Prostate gland (tissue), 2 donors: ENCODE data around the gene HNRNPC. TPM values are rescaled to one million over a fixed set of nuclear protein-coding genes. Genes with fewer than 3 reads are reported as not detected.

Experiments used
- DNase-seq: peaks from one replicate; pipeline ENCODE4 v3.0.0-alpha.2; 2019; ENCODE audit warnings: low spot score
- H3K27ac ChIP-seq, 2 donors: fragments of 200-600 bp; sonication (generic); 2 replicates each; pipeline ENCODE4 v1.5.1; 2017 to 2019
- H3K27me3 ChIP-seq: fragments of 200-600 bp; sonication (generic); replicated peaks from 2 replicates; pipeline ENCODE4 v1.5.1; 2019; ENCODE audit not compliant: insufficient read depth
- H3K36me3 ChIP-seq, 2 donors: fragments of 200-600 bp; sonication (generic); 1 replicate in 1 of 2; 2 replicates in 1 of 2; pipeline versions ENCODE4 v1.5.1 to v1.8.1; 2017 to 2019
- H3K4me1 ChIP-seq: fragments of 200-600 bp; sonication (generic); replicated peaks from 2 replicates; pipeline ENCODE4 v1.5.1; 2019
- H3K4me3 ChIP-seq, 2 donors: fragments of 200-600 bp; sonication (generic); 2 replicates each; pipeline ENCODE4 v1.5.1; 2017 to 2019
- H3K9me3 ChIP-seq: fragments of 200-600 bp; sonication (generic); 2 replicates; pipeline ENCODE4 v1.5.1; 2017
- POLR2A ChIP-seq: fragments of 450-650 bp; IDR thresholded peaks from one replicate; pipeline ENCODE4 v1.6.1; 2016; ENCODE audit warnings: antibody characterized with exemption, mild to moderate bottlenecking
- POLR2AphosphoS5 ChIP-seq: sonication (generic); formaldehyde crosslinking; IDR thresholded peaks from one replicate; pipeline ENCODE4 v1.6.1; 2017; ENCODE audit warnings: antibody characterized with exemption
- WGBS: methylation state at CpG from one replicate; pipeline ENCODE4 v1.1.5; 2018; 5-methylcytosine and 5-hydroxymethylcytosine counted together
- intact Hi-C: fragments of 100-400 bp; cut with DNase I; formaldehyde crosslinking; loops from one replicate; pipeline ENCODE4 v1.14.2; 2022
- total RNA-seq, 2 donors: library from RNA; depleted of rRNA; stranded (reverse); fragments of >200 nt; gene quantifications; one replicate each; pipeline ENCODE4 v1.1.0, GENCODE V29; 2016
- TF ChIP-seq, protein P1 (sequence below), 4 experiments: fragments of 200-600 bp in 2 of 4; fragments of 450-650 bp in 2 of 4; sonication (generic) in 2 of 4; IDR thresholded peaks; 1 replicate in 3 of 4; 2 replicates in 1 of 4; pipeline ENCODE4 v1.5.1; 2016 to 2019; ENCODE audit warnings: antibody characterized with exemption in 4 of 4, mild to moderate bottlenecking in 2 of 4, moderate library complexity in 2 of 4

HNRNPC gene
- total RNA-seq, 2 donors from 2014 or later, result 411 to 423 TPM

GRCh38 chr14:21201732-21202462, 67.3 kb downstream of the HNRNPC start:
- intact Hi-C loops, result no loop called here

GRCh38 chr14:21200752-21201461, 68.3 kb downstream of the HNRNPC start:
- 75% methylated on average over 5 of the region's 5 CpGs for WGBS
- TF ChIP-seq POLR2A, result no peak
- TF ChIP-seq, protein P1, sequence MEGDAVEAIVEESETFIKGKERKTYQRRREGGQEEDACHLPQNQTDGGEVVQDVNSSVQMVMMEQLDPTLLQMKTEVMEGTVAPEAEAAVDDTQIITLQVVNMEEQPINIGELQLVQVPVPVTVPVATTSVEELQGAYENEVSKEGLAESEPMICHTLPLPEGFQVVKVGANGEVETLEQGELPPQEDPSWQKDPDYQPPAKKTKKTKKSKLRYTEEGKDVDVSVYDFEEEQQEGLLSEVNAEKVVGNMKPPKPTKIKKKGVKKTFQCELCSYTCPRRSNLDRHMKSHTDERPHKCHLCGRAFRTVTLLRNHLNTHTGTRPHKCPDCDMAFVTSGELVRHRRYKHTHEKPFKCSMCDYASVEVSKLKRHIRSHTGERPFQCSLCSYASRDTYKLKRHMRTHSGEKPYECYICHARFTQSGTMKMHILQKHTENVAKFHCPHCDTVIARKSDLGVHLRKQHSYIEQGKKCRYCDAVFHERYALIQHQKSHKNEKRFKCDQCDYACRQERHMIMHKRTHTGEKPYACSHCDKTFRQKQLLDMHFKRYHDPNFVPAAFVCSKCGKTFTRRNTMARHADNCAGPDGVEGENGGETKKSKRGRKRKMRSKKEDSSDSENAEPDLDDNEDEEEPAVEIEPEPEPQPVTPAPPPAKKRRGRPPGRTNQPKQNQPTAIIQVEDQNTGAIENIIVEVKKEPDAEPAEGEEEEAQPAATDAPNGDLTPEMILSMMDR (IDR thresholded peaks at IDR 0.05), result no peak
- TF ChIP-seq POLR2AphosphoS5, result no peak
- Histone ChIP-seq H3K36me3 (no peaks in the 10 kb centered on the region), H3K9me3 (no peaks in the 10 kb centered on the region), H3K4me3 (no peak overlapping the region), H3K27me3 (no peaks in the 10 kb centered on the region), H3K4me1 (no peaks in the 10 kb centered on the region), H3K27ac (no peak overlapping the region)
- intact Hi-C loops, result no loop called here
- DNase-seq, result no peak

More at GRCh38 chr14:21201732-21202462, 67.3 kb downstream of the HNRNPC start:
- no peak for DNase-seq
- Histone ChIP-seq H3K27ac (no peak overlapping the region), H3K4me1 (no peaks in the 10 kb centered on the region), H3K4me3 (no peak overlapping the region), H3K9me3 (no peaks in the 10 kb centered on the region), H3K36me3 (no peaks in the 10 kb centered on the region), H3K27me3 (no peaks in the 10 kb centered on the region)
- TF ChIP-seq, protein P1 (IDR thresholded peaks at IDR 0.05), result no peak
- TF ChIP-seq POLR2AphosphoS5 (no peak), POLR2A (no peak)
- 80% methylated on average over 12 of the region's 12 CpGs for whole genome bisulfite sequencing

GRCh38 chr14:21199611-21200560, 69.4 kb downstream of the HNRNPC start:
- Histone ChIP-seq H3K27me3 (no peaks in the 10 kb centered on the region), H3K27ac (no peak overlapping the region), H3K4me1 (no peaks in the 10 kb centered on the region), H3K9me3 (no peaks in the 10 kb centered on the region), H3K4me3 (no peak overlapping the region), H3K36me3 (no peaks in the 10 kb centered on the region)
- 66% methylated on average over 3 of the region's 3 CpGs for WGBS
- TF ChIP-seq POLR2A (no peak), POLR2AphosphoS5 (no peak)
- TF ChIP-seq, protein P1 (IDR thresholded peaks at IDR 0.05), result no peak
- intact Hi-C loops, result no loop called here
- no peak for DNase-seq

DNA sequence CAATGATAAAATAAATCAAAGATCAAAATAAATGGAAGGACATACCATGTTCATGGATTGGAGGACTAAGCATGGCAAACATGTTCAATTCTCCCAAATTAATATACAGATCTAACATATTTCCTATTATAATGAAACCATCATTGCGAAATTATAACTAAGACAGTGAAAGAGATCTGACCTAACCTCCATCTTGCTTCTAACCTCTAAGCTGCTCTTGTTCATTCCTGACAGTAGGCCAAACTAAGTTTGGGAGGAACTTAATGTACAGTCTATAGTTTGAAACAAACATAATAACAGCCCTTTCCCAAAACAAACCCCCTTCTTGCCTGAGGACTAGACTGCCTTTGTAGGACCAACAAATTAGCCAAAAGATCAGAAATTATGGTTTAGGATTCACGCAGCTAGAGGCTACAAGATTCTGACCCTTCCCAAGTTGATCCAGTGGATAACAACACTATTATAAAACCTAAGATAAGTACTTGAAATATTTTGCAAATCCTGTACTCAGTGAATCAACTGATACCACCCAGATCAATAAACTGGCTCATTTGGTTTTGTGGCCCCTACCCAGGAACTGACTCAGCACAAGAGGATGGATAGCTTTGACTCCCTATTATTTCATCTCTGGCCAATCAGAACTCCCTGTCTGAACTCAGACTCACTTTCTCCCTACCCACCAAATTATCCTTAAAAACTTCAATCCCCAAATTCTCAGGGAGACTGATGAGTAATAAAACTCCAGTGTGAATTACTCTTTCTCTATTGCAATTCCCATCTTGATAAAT, 71.6 kb downstream of the HNRNPC start:
- H3K4me1 ChIP-seq, result no peaks in the 10 kb centered on the region
- no peak overlapping the region for H3K4me3 ChIP-seq
- TF ChIP-seq POLR2AphosphoS5 (no peak), POLR2A (no peak)
- TF ChIP-seq, protein P1 (IDR thresholded peaks at IDR 0.05), result no peak
- H3K27ac ChIP-seq, result no peak overlapping the region
- H3K9me3 ChIP-seq, result no peaks in the 10 kb centered on the region
- DNase-seq, result no peak
- WGBS, result 89% methylated on average over 2 of the region's 2 CpGs
- H3K36me3 ChIP-seq, result no peaks in the 10 kb centered on the region
- intact Hi-C loops, result no loop called here
- H3K27me3 ChIP-seq, result no peaks in the 10 kb centered on the region
